HG02759 (cell line): ENCODE results near the gene TMEM273.

Source experiments
- ATAC-seq: cut with Tn5 transposase; IDR thresholded peaks from one replicate; pipeline ENCODE4 v1.9.1; 2021; ENCODE audit warnings: mild to moderate bottlenecking, moderate library complexity; ENCODE audit not compliant: unreplicated experiment

TMEM273 gene

GRCh38 chr10:49166484-49167400 lies 21.4 kb downstream of the TMEM273 start:
- ATAC-seq, result no peak

GRCh38 chr10:49165821-49166483 lies 22.2 kb downstream of the TMEM273 start:
- no peak for ATAC-seq

GRCh38 chr10:49165259-49165658 lies 22.9 kb downstream of the TMEM273 start:
- ATAC-seq, result no peak

GRCh38 chr10:49164559-49165188 lies 23.5 kb downstream of the TMEM273 start:
- ATAC-seq, result peak; percentile 92

- no peak for ATAC-seq
These were observed 24.4 kb downstream of the TMEM273 start for GRCh38 chr10:49163741-49164140.

GRCh38 chr10:49162761-49163310 lies 25.4 kb downstream of the TMEM273 start:
- no peak for ATAC-seq

- no peak for ATAC-seq
These were observed 26.1 kb downstream of the TMEM273 start for GRCh38 chr10:49162063-49162462.

- ATAC-seq, result no peak
These were observed 26.7 kb downstream of the TMEM273 start for GRCh38 chr10:49161411-49161997.

- ATAC-seq, result no peak
These were observed 27.4 kb downstream of the TMEM273 start for GRCh38 chr10:49160814-49161213.

- no peak for ATAC-seq
These were observed 28.1 kb downstream of the TMEM273 start for GRCh38 chr10:49160110-49160509.

- no peak for ATAC-seq
These were observed 29.3 kb downstream of the TMEM273 start for GRCh38 chr10:49158915-49159314.

GRCh38 chr10:49158404-49158803 lies 29.8 kb downstream of the TMEM273 start:
- no peak for ATAC-seq

GRCh38 chr10:49157229-49157628 lies 31.0 kb downstream of the TMEM273 start:
- peak; percentile 48 for ATAC-seq

- no peak for ATAC-seq
These were observed 33.5 kb downstream of the TMEM273 start for GRCh38 chr10:49154641-49155040.

GRCh38 chr10:49153971-49154370 lies 34.2 kb downstream of the TMEM273 start:
- no peak for ATAC-seq

GRCh38 chr10:49153115-49153514 lies 35.1 kb downstream of the TMEM273 start:
- no peak for ATAC-seq

- ATAC-seq, result no peak
These were observed 35.5 kb downstream of the TMEM273 start for GRCh38 chr10:49152663-49153062.

- no peak for ATAC-seq
These were observed 36.2 kb downstream of the TMEM273 start for GRCh38 chr10:49152037-49152436.

GRCh38 chr10:49151481-49151880 lies 36.7 kb downstream of the TMEM273 start:
- no peak for ATAC-seq

GRCh38 chr10:49151025-49151445 lies 37.2 kb downstream of the TMEM273 start:
- ATAC-seq, result no peak

- no peak for ATAC-seq
These were observed 37.8 kb downstream of the TMEM273 start for GRCh38 chr10:49150426-49150825.
